LNCaP clone FGC (cell line): ENCODE results near the gene TTC19.

Source experiments
- DNase-seq: peaks from one replicate; pipeline ENCODE4 v3.0.0-alpha.2; 2011; ENCODE audit warnings: low read depth
- H3K4me3 ChIP-seq: 2 replicates; pipeline ENCODE4 v1.5.1; 2011; ENCODE audit warnings: mild to moderate bottlenecking, low read depth, low read length, control low read depth
- CTCF ChIP-seq: IDR thresholded peaks from 2 replicates; pipeline ENCODE4 v1.5.1; 2012; ENCODE audit warnings: mild to moderate bottlenecking; ENCODE audit not compliant: control insufficient read depth, insufficient read depth; ENCODE audit errors: extremely low read depth

Gene TTC19

GRCh38 chr17:16068323-16068722 is 68.7 kb downstream of the TTC19 start:
- TF ChIP-seq CTCF: no peak
- no peak for DNase-seq
- no peak overlapping the region for H3K4me3 ChIP-seq

- no peak overlapping the region for H3K4me3 ChIP-seq
- DNase-seq: no peak
- TF ChIP-seq CTCF: no peak
Measured at GRCh38 chr17:16072031-16072430, 72.4 kb downstream of the TTC19 start.

- no peak for TF ChIP-seq CTCF
- DNase-seq: no peak
- no peak overlapping the region for H3K4me3 ChIP-seq
Measured at GRCh38 chr17:16073845-16074244, 74.2 kb downstream of the TTC19 start.

- H3K4me3 ChIP-seq: no peak overlapping the region
- no peak for DNase-seq
- TF ChIP-seq CTCF: no peak
Measured at GRCh38 chr17:16074423-16074822, 74.8 kb downstream of the TTC19 start.

- no peak for DNase-seq
- H3K4me3 ChIP-seq: no peak overlapping the region
- no peak for TF ChIP-seq CTCF
Measured at GRCh38 chr17:16075949-16076348, 76.3 kb downstream of the TTC19 start.
